SU-DHL-6 (cell line): ENCODE data around the gene SLX1A.
A peak's percentile ranks its signal among the peaks of the same experiment; 100 is the strongest.

Experiments used
- H2AFZ ChIP-seq: fragments of 200-600 bp; sonication (generic); 2 replicates; pipeline ENCODE4 v1.6.1; 2014; ENCODE audit warnings: low read depth, mild to moderate bottlenecking, moderate library complexity, mixed read lengths, antibody characterized with exemption, low read length; ENCODE audit not compliant: severe bottlenecking
- H3F3A ChIP-seq: fragments of 200-600 bp; shearing (Covaris generic); 2 replicates; pipeline ENCODE4 v1.6.0; 2016; ENCODE audit warnings: antibody characterized with exemption, mild to moderate bottlenecking; ENCODE audit not compliant: insufficient read depth
- H3K27ac ChIP-seq: fragments of 200-600 bp; sonication (generic); 2 replicates; pipeline ENCODE4 v1.5.1; 2016; ENCODE audit warnings: low read depth, mild to moderate bottlenecking, low read length, moderate library complexity, mixed read lengths
- H3K27me3 ChIP-seq: fragments of 200-600 bp; sonication (generic), shearing (Covaris generic); 2 replicates; pipeline ENCODE4 v1.6.0; 2014; ENCODE audit warnings: mild to moderate bottlenecking, low read length
- H3K36me3 ChIP-seq: fragments of 200-600 bp; sonication (generic); 2 replicates; pipeline ENCODE4 v1.6.1; 2014; ENCODE audit warnings: mild to moderate bottlenecking, low read length, mixed read lengths
- H3K4me2 ChIP-seq: fragments of 300-600, 200-600 bp; shearing (Covaris generic), sonication (generic); 2 replicates; pipeline ENCODE4 v1.6.0; 2014; ENCODE audit warnings: low read length, low read depth, mild to moderate bottlenecking; ENCODE audit not compliant: poor library complexity, severe bottlenecking
- H3K4me3 ChIP-seq: fragments of 200-600 bp; sonication (generic); 2 replicates; pipeline ENCODE4 v1.5.1; 2014; ENCODE audit warnings: antibody characterized with exemption, low read length, mild to moderate bottlenecking, mixed read lengths; ENCODE audit not compliant: insufficient read depth, poor library complexity, severe bottlenecking
- H3K79me2 ChIP-seq: fragments of 200-600 bp; sonication (generic); 2 replicates; pipeline ENCODE4 v1.6.1; 2014; ENCODE audit warnings: mild to moderate bottlenecking, low read length, moderate library complexity; ENCODE audit not compliant: insufficient read depth
- H3K9ac ChIP-seq: fragments of 200-600 bp; sonication (generic); 2 replicates; pipeline ENCODE4 v1.7.0; 2014; ENCODE audit warnings: mild to moderate bottlenecking, low read length
- H3K9me2 ChIP-seq: fragments of 200-600 bp; sonication (generic); replicated peaks from 2 replicates; pipeline ENCODE4 v1.6.1; 2014; ENCODE audit warnings: low read length; ENCODE audit not compliant: insufficient read depth
- H3K9me3 ChIP-seq: fragments of 200-600 bp; sonication (generic); 2 replicates; pipeline ENCODE4 v1.6.1; 2014; ENCODE audit warnings: low read length, mixed read lengths; ENCODE audit not compliant: insufficient read depth
- H4K20me1 ChIP-seq: fragments of 200-600 bp; sonication (generic); 2 replicates; pipeline ENCODE4 v1.6.1; 2014; ENCODE audit warnings: low read depth, mild to moderate bottlenecking, antibody characterized with exemption, low read length, moderate library complexity, mixed read lengths
- CTCF ChIP-seq: fragments of 200-600 bp; sonication (generic); IDR thresholded peaks from one replicate; pipeline ENCODE4 v1.5.1; 2017; ENCODE audit warnings: antibody characterized with exemption, mild to moderate bottlenecking, low read length, moderate library complexity; ENCODE audit not compliant: insufficient read depth, poor library complexity, severe bottlenecking
- EZH2phosphoT487 ChIP-seq: fragments of 200-600 bp; sonication (generic), shearing (Covaris generic); conservative IDR thresholded peaks from 2 replicates; pipeline ENCODE4 v1.6.1; 2018; ENCODE audit warnings: mild to moderate bottlenecking, antibody characterized with exemption, low read length, moderate library complexity, mixed read lengths

The SLX1A gene

DNA sequence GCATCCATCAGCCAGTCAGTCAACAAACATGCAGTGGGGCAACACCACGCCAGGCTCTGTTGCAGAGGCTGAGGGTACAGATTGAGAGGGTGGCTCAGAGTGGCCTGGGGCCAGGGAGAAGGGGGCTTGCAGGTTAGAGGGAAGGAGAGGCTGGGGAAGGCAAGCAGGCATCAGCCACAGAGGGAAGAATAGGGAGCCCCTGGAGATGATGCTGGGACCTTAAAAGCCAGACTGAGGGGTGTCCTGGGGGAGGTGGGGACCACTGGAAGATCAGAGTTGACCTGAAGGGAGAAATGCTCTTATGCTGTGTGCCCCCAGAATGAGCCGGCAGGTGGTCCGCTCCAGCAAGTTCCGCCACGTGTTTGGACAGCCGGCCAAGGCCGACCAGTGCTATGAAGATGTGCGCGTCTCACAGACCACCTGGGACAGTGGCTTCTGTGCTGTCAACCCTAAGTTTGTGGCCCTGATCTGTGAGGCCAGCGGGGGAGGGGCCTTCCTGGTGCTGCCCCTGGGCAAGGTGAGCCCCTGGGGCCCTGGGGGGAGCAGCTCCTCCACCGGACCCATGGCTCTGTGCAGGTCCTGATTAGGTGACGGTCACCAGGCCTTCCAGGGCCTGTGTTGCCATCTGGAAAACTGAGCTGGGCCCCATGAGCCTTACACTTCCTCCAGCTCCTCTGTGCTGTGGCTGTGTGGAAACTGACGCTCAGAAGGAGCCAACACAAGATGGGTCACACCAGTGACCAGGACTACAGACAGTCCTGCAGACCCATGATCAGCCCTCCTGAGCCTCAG lies 8.6 kb upstream of the SLX1A start:
- H3K27ac ChIP-seq: peak overlapping the region; percentile 98
- H2AFZ ChIP-seq: no peak overlapping the region
- H3K4me3 ChIP-seq: peak overlapping the region; percentile 94
- H3K9me3 ChIP-seq: no peaks in the 10 kb centered on the region
- H3K9ac ChIP-seq: peak overlapping the region; percentile 100
- H3K36me3 ChIP-seq: peaks cover 16% of the 10 kb centered on the region
- no peak for TF ChIP-seq CTCF
- TF ChIP-seq EZH2phosphoT487: no peak
- peak overlapping the region; percentile 97 for H3K4me2 ChIP-seq
- H3K9me2 ChIP-seq: no peaks in the 10 kb centered on the region
- H4K20me1 ChIP-seq: no peaks in the 10 kb centered on the region; the same call in 1 of the 2 replicates
- H3K27me3 ChIP-seq: no peaks in the 10 kb centered on the region
- H3F3A ChIP-seq: peaks cover 38% of the 10 kb centered on the region
- peaks cover 15% of the 10 kb centered on the region for H3K79me2 ChIP-seq

GRCh38 chr16:30185683-30186421 lies 7.8 kb upstream of the SLX1A start:
- H3K9me3 ChIP-seq: no peaks in the 10 kb centered on the region
- H3K36me3 ChIP-seq: peaks cover 16% of the 10 kb centered on the region
- no peaks in the 10 kb centered on the region; the same call in 1 of the 2 replicates for H4K20me1 ChIP-seq
- H3K27ac ChIP-seq: peak overlapping the region; percentile 98
- peaks cover 15% of the 10 kb centered on the region for H3K79me2 ChIP-seq
- H3K27me3 ChIP-seq: no peaks in the 10 kb centered on the region
- H3K4me3 ChIP-seq: peak overlapping the region; percentile 94
- no peak overlapping the region for H2AFZ ChIP-seq
- TF ChIP-seq EZH2phosphoT487: no peak
- TF ChIP-seq CTCF: no peak
- H3F3A ChIP-seq: peaks cover 38% of the 10 kb centered on the region
- H3K9ac ChIP-seq: peak overlapping the region; percentile 100
- H3K4me2 ChIP-seq: peak overlapping the region; percentile 97
- no peaks in the 10 kb centered on the region for H3K9me2 ChIP-seq

DNA sequence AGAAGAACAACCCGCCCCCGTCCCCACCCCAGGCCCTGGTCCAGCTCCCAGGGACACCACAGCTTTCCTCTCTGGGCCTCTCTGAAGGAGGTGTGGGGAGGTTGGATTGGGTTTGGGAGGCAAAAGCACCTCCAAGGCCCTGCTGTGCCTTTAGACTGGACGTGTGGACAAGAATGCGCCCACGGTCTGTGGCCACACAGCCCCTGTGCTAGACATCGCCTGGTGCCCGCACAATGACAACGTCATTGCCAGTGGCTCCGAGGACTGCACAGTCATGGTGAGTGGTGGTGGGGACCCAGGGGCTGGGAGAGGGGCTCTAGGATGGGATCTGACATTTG lies 7.3 kb upstream of the SLX1A start:
- Histone ChIP-seq H3K9me3 (no peaks in the 10 kb centered on the region), H3K79me2 (peaks cover 15% of the 10 kb centered on the region), H3K9me2 (no peaks in the 10 kb centered on the region), H2AFZ (no peak overlapping the region), H3K9ac (peak overlapping the region; percentile 100), H4K20me1 (no peaks in the 10 kb centered on the region; the same call in 1 of the 2 replicates), H3K36me3 (peaks cover 16% of the 10 kb centered on the region), H3K4me3 (peak overlapping the region; percentile 35), H3K27me3 (no peaks in the 10 kb centered on the region), H3K27ac (peak overlapping the region; percentile 98), H3K4me2 (peak overlapping the region; percentile 97), H3F3A (peaks cover 38% of the 10 kb centered on the region)
- no peak for TF ChIP-seq CTCF
- TF ChIP-seq EZH2phosphoT487: no peak
